Measurements from ENCODE around the gene FOXB1.

DNA sequence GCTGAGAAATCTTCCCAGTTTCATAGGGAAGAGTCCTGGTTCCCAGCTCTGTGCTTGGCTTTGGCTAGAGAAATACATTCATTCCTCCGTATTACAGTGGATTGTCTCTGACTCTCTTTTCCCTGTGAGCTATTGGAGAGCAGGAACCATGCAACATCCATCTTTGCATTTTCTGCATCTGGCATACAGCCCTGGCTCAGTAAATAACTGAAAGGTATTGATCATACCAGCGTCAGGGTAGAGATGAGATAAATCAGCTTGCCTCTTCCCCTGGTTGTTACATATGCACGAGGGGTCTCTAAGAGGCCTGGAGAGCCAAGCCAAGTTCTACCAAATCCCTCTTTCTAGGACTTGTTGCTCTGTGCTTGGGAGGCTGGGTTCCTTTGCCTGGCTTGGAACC lies 35.2 kb downstream of the FOXB1 start:
- TF ChIP-seq, protein P1, sequence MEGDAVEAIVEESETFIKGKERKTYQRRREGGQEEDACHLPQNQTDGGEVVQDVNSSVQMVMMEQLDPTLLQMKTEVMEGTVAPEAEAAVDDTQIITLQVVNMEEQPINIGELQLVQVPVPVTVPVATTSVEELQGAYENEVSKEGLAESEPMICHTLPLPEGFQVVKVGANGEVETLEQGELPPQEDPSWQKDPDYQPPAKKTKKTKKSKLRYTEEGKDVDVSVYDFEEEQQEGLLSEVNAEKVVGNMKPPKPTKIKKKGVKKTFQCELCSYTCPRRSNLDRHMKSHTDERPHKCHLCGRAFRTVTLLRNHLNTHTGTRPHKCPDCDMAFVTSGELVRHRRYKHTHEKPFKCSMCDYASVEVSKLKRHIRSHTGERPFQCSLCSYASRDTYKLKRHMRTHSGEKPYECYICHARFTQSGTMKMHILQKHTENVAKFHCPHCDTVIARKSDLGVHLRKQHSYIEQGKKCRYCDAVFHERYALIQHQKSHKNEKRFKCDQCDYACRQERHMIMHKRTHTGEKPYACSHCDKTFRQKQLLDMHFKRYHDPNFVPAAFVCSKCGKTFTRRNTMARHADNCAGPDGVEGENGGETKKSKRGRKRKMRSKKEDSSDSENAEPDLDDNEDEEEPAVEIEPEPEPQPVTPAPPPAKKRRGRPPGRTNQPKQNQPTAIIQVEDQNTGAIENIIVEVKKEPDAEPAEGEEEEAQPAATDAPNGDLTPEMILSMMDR (IDR thresholded peaks at IDR 0.05; ENCODE audit: insufficient read depth, low read length) = no peak
- TF ChIP-seq, protein P2, sequence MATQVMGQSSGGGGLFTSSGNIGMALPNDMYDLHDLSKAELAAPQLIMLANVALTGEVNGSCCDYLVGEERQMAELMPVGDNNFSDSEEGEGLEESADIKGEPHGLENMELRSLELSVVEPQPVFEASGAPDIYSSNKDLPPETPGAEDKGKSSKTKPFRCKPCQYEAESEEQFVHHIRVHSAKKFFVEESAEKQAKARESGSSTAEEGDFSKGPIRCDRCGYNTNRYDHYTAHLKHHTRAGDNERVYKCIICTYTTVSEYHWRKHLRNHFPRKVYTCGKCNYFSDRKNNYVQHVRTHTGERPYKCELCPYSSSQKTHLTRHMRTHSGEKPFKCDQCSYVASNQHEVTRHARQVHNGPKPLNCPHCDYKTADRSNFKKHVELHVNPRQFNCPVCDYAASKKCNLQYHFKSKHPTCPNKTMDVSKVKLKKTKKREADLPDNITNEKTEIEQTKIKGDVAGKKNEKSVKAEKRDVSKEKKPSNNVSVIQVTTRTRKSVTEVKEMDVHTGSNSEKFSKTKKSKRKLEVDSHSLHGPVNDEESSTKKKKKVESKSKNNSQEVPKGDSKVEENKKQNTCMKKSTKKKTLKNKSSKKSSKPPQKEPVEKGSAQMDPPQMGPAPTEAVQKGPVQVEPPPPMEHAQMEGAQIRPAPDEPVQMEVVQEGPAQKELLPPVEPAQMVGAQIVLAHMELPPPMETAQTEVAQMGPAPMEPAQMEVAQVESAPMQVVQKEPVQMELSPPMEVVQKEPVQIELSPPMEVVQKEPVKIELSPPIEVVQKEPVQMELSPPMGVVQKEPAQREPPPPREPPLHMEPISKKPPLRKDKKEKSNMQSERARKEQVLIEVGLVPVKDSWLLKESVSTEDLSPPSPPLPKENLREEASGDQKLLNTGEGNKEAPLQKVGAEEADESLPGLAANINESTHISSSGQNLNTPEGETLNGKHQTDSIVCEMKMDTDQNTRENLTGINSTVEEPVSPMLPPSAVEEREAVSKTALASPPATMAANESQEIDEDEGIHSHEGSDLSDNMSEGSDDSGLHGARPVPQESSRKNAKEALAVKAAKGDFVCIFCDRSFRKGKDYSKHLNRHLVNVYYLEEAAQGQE (IDR thresholded peaks at IDR 0.05; ENCODE audit: insufficient replicate concordance, low read depth) = no peak
- TF ChIP-seq POLR2AphosphoS5 (IDR thresholded peaks at IDR 0.05; ENCODE audit: low read depth) = no peak
- no peak for TF ChIP-seq GABPA (IDR thresholded peaks at IDR 0.05; ENCODE audit: low read depth)
